Omental fat pad (tissue), 4 donors: Measurements from ENCODE around the gene TANC1. TPM values are rescaled to one million over a fixed set of nuclear protein-coding genes. Genes with fewer than 3 reads are reported as not detected.
A peak's percentile ranks its signal among the peaks of the same experiment; 100 is the strongest.

Experiments
- ATAC-seq: fragments of 150-250 bp; one replicate; pipeline ENCODE4 v1.9.1; 2016; ENCODE audit warnings: mild to moderate bottlenecking, moderate library complexity; ENCODE audit not compliant: low FRiP score
- DNase-seq: peaks from one replicate; pipeline ENCODE4 v3.0.0-alpha.2; 2019; ENCODE audit warnings: low spot score
- CTCF ChIP-seq, 3 donors: fragments of 450-650 bp; IDR thresholded peaks; one replicate each; pipeline ENCODE4 v1.5.1; 2016 to 2017; ENCODE audit warnings: antibody characterized with exemption in 3 of 3, mild to moderate bottlenecking in 3 of 3, moderate library complexity in 2 of 3
- total RNA-seq, 4 donors: library from RNA; depleted of rRNA; stranded (reverse); fragments of >200 nt; gene quantifications; one replicate each; pipeline ENCODE4 v1.1.0, GENCODE V29; 2016

TANC1 gene
- total RNA-seq, 4 donors from 2014 or later = 26.4 to 72.5 (median 34.9) TPM

GRCh38 chr2:158993030-158993429 is 24.6 kb downstream of the TANC1 start:
- DNase-seq (no peak), ATAC-seq (no peak)
- TF ChIP-seq CTCF (IDR thresholded peaks at IDR 0.05) = no peak

GRCh38 chr2:158993721-158994587 is 25.5 kb downstream of the TANC1 start:
- no peak for DNase-seq
- no peak for TF ChIP-seq CTCF (IDR thresholded peaks at IDR 0.05)

GRCh38 chr2:158994920-158995676 is 26.7 kb downstream of the TANC1 start:
- no peak for TF ChIP-seq CTCF (IDR thresholded peaks at IDR 0.05)
- ATAC-seq (peak; percentile 53), DNase-seq (no peak)

More at GRCh38 chr2:158993721-158994587, 25.5 kb downstream of the TANC1 start:
- no peak for ATAC-seq

- DNase-seq (no peak), ATAC-seq (no peak)
- no peak for TF ChIP-seq CTCF (IDR thresholded peaks at IDR 0.05)
These were observed 27.2 kb downstream of the TANC1 start for GRCh38 chr2:158995677-158996049.

GRCh38 chr2:158996378-158996993 is 28.0 kb downstream of the TANC1 start:
- ATAC-seq (no peak), DNase-seq (no peak)
- TF ChIP-seq CTCF (IDR thresholded peaks at IDR 0.05) = no peak

GRCh38 chr2:158997037-158997790 is 28.8 kb downstream of the TANC1 start:
- no peak for TF ChIP-seq CTCF (IDR thresholded peaks at IDR 0.05)
- ATAC-seq = no peak
- DNase-seq = no peak
